Mononuclear cell (primary cell): ENCODE measurements around the gene HDAC6. TPM values are rescaled to one million over a fixed set of nuclear protein-coding genes. Genes with fewer than 3 reads are reported as not detected.
"Not testable (repeated sequence)": the region's sequence is repeated elsewhere in the genome, so short reads cannot be mapped to it uniquely, and the experiment has no call there.

Source experiments
- H3K27me3 ChIP-seq: 2 replicates; pipeline ENCODE4 v1.6.0; 2011; ENCODE audit warnings: low read length, control low read depth; ENCODE audit not compliant: insufficient read depth
- H3K4me1 ChIP-seq: 2 replicates; pipeline ENCODE4 v1.5.1; 2011; ENCODE audit warnings: mild to moderate bottlenecking, low read length, control low read depth; ENCODE audit not compliant: insufficient read depth
- H3K4me3 ChIP-seq: 2 replicates; pipeline ENCODE4 v1.5.1; 2011; ENCODE audit warnings: mild to moderate bottlenecking, low read length, moderate library complexity
- H3K9me3 ChIP-seq: 2 replicates; pipeline ENCODE4 v1.5.1; 2011; ENCODE audit warnings: low read depth, mild to moderate bottlenecking, control low read depth, low read length
- total RNA-seq: library from RNA; depleted of rRNA; stranded (reverse); fragments of >200 nt; gene quantifications from one replicate; pipeline ENCODE4 v1.2.3, GENCODE V29; 2012

HDAC6 gene
- total RNA-seq, 1 donor: 21.5 TPM

DNA sequence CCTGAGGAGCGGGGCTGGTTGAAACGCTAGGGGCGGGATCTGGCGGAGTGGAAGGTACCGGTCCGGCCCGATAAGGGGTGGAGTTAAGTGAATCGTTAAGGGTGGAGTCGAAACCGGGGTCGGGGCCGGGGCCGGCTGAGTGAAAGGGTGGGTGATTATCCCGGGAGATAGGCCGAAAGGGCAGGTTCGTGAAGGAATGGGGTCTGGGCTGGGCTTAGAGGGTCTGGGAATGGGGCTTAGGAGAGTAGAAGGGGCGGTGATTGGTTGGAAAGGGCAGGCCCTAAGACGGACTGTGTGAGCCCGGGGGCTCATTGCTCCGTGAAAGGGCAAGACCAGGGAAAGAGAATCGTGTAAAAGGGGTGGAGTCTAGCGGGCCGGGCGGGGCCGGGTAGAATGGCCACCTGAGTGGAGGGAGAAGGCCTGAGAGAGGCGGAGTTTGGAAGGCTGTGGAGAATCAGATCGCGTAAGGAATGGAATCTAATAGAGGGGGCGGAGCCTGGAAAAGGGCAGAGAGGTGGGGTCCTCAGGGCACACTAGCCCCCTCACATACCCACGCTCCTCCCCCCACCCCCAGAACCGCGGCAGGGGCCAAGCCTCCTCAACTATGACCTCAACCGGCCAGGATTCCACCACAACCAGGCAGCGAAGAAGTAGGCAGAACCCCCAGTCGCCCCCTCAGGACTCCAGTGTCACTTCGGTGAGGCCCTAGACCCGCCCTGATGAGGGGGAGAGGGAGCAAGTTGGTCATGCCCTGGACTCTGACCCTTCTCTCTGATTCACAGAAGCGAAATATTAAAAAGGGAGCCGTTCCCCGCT is 430 bp downstream of the HDAC6 start:
- Histone ChIP-seq H3K4me3 (peak overlapping the region; percentile 58), H3K4me1 (peaks cover 15% of the 10 kb centered on the region), H3K27me3 (no peaks in the 10 kb centered on the region), H3K9me3 (no peaks in the 10 kb centered on the region)

DNA sequence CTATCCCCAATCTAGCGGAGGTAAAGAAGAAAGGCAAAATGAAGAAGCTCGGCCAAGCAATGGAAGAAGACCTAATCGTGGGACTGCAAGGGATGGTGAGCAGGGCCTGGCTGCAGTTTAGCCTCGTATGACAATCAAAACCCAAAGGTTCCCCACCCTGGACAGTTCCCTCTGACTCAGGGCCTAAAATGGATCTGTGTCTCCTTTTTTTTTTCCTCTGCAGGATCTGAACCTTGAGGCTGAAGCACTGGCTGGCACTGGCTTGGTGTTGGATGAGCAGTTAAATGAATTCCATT is 986 bp downstream of the HDAC6 start:
- peaks cover 15% of the 10 kb centered on the region for H3K4me1 ChIP-seq
- H3K27me3 ChIP-seq: no peaks in the 10 kb centered on the region
- H3K9me3 ChIP-seq: no peaks in the 10 kb centered on the region
- H3K4me3 ChIP-seq: peak overlapping the region; percentile 58

DNA sequence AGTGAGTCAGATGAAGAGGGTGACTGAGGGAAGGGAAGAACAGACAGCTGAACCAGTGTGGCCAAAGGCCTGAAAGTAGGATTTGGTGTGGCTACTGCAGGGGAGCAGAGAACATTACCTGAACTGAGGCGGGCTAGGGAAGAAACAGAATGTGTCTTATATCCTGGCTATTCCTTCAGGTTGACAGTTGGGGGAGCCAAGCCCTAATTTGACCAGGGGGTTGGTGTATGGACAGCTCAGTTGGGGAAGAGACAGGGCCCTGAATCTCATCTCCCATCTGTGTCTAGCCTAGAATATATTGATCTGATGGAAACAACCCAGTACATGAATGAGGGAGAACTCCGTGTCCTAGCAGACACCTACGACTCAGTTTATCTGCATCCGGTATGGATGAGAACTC is 4.2 kb downstream of the HDAC6 start:
- no peaks in the 10 kb centered on the region for H3K9me3 ChIP-seq
- H3K4me3 ChIP-seq: no peak overlapping the region
- H3K27me3 ChIP-seq: no peaks in the 10 kb centered on the region
- H3K4me1 ChIP-seq: peaks cover 7% of the 10 kb centered on the region

DNA sequence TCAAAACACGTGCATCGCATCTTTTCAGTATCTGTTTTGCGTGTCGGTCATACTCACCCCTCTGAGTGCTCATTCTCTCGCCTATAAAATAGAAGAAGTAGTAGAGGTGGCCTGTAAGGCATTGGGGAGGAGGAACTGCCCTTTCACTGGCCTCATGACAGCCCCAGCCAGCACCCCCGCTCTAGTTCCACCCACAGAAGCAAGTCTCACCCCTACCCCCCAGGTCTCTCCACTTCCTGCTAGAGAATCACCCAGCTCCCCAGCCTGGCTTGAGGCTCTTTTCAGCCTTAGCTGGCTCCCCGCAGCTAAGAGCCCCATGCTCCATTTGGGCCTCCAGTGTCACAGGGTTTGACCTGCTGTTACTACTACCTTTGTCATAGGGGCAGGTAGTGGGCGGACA is 11.8 kb downstream of the HDAC6 start:
- H3K27me3 ChIP-seq: no peaks in the 10 kb centered on the region
- H3K4me1 ChIP-seq: no peaks in the 10 kb centered on the region
- no peak overlapping the region for H3K4me3 ChIP-seq
- H3K9me3 ChIP-seq: no peaks in the 10 kb centered on the region

DNA sequence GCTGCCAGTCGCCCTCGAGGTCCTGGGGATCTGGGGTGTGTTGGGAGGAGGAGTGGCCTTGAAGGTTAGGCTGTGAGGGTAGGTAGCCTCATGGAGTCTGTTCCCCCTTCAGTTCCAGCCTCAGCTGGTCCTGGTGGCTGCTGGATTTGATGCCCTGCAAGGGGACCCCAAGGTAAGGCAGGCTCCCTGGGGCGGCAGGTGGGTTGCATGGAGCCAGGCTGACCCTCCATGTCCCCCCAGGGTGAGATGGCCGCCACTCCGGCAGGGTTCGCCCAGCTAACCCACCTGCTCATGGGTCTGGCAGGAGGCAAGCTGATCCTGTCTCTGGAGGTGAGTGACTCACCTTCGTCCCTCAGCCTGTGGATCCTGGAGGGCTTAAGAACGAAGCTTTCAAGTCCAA is 12.9 kb downstream of the HDAC6 start:
- Histone ChIP-seq H3K4me1 (no peaks in the 10 kb centered on the region), H3K27me3 (no peaks in the 10 kb centered on the region), H3K4me3 (no peak overlapping the region)

DNA sequence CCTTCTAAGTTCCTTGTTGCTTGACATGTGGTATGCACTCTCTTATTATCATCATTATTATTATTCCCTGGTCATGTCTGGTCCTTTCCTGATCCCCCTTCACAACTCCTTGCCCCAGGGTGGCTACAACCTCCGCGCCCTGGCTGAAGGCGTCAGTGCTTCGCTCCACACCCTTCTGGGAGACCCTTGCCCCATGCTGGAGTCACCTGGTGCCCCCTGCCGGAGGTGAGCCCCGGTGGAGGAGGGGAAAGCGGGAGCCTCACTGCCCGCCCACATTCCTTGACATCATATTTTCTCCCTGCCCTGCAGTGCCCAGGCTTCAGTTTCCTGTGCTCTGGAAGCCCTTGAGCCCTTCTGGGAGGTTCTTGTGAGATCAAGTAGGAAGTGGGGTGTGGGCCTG is 13.4 kb downstream of the HDAC6 start:
- Histone ChIP-seq H3K9me3 (no peaks in the 10 kb centered on the region), H3K27me3 (no peaks in the 10 kb centered on the region), H3K4me3 (no peak overlapping the region), H3K4me1 (no peaks in the 10 kb centered on the region)

More for the DNA sequence above, 12.9 kb downstream of the HDAC6 start:
- no peaks in the 10 kb centered on the region for H3K9me3 ChIP-seq

DNA sequence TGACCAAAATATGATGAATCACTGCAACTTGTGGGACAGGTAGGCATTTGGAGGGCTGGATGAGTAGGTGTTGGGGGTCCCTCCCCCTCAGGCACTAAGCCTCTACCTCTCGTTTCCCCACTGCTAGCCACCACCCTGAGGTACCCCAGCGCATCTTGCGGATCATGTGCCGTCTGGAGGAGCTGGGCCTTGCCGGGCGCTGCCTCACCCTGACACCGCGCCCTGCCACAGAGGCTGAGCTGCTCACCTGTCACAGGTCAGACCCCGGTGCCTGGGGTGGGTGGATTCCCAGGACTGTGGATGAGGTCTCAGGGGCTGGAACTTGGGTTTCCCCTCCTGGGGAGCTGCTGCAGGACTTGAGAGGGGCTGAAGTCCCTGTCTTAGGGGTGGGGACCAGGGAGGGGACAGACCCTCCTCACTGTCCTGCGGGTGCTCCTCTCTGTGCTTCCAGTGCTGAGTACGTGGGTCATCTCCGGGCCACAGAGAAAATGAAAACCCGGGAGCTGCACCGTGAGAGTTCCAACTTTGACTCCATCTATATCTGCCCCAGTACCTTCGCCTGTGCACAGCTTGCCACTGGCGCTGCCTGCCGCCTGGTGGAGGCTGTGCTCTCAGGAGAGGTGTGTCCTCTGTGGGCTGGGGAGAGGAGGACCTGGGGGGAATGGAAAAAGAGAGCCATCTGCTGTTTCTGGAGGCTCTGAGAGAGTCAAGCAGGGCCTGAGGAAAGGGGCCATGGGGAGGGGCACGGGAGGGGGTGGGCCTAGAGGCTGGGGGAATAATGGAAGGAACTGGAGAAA is 14.3 kb downstream of the HDAC6 start:
- Histone ChIP-seq H3K4me3 (no peak overlapping the region), H3K9me3 (no peaks in the 10 kb centered on the region), H3K27me3 (no peaks in the 10 kb centered on the region), H3K4me1 (no peaks in the 10 kb centered on the region)

DNA sequence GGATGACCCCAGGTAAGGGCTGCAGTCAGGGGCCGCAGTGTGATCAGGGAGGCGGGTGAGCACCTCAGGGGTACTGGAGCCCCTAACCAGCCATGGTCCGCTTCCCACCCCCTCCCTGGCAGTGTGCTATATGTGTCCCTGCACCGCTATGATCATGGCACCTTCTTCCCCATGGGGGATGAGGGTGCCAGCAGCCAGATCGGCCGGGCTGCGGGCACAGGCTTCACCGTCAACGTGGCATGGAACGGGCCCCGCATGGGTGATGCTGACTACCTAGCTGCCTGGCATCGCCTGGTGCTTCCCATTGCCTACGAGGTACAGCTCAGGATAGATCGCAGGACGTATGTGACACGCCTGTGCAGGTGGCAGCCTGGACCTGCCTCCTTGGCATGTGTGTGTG is 16.2 kb downstream of the HDAC6 start:
- Histone ChIP-seq H3K4me3 (no peak overlapping the region), H3K27me3 (no peaks in the 10 kb centered on the region), H3K4me1 (no peaks in the 10 kb centered on the region), H3K9me3 (no peaks in the 10 kb centered on the region)

DNA sequence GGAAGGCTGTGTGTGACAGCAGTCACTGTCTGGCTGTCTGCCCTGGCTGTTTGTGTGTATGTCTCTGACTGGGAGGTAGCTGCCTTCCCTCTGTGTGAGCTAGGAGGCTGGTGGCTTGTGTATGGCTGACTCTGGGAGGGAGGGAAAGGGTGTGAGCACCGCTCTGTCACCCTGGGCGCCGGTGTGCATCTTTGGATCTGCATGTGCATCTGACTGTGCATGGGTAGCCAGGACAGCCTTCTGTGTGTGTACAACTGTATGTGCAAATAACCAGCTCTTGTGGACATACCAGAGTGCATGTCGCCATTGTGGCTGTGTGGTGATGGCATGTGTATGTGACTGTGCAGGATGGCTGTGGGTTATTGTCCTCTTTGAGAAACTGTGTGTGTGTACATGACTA is 17.0 kb downstream of the HDAC6 start:
- no peak overlapping the region for H3K4me3 ChIP-seq
- H3K9me3 ChIP-seq: no peaks in the 10 kb centered on the region
- no peaks in the 10 kb centered on the region for H3K27me3 ChIP-seq
- no peaks in the 10 kb centered on the region for H3K4me1 ChIP-seq

DNA sequence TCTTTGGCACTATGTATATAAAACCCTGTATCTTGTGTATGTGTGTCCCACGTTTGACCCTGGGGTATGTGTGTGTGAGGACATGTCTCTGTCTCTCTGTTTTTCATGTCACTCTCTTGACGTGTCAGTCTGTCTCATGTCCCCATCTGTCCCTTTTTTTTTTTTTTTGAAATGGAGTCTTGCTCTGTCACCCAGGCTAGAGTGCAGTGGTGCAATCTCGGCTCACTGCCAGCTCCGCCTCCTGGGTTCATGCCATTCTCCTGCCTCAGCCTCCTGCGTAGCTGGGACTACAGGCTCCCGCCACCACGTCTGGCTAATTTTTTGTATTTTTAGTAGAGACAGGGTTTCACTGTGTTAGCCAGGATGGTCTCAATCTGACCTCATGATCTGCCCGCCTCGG is 17.5 kb downstream of the HDAC6 start:
- not testable (repeated sequence) for H3K27me3 ChIP-seq, H3K9me3 ChIP-seq, H3K4me1 ChIP-seq, H3K4me3 ChIP-seq

DNA sequence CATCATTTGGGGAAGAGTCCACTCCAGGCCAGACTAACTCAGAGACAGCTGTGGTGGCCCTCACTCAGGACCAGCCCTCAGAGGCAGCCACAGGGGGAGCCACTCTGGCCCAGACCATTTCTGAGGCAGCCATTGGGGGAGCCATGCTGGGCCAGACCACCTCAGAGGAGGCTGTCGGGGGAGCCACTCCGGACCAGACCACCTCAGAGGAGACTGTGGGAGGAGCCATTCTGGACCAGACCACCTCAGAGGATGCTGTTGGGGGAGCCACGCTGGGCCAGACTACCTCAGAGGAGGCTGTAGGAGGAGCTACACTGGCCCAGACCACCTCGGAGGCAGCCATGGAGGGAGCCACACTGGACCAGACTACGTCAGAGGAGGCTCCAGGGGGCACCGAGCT is 21.2 kb downstream of the HDAC6 start:
- Histone ChIP-seq H3K9me3 (no peaks in the 10 kb centered on the region), H3K4me3 (no peak overlapping the region), H3K4me1 (no peaks in the 10 kb centered on the region), H3K27me3 (peaks cover 3% of the 10 kb centered on the region)

DNA sequence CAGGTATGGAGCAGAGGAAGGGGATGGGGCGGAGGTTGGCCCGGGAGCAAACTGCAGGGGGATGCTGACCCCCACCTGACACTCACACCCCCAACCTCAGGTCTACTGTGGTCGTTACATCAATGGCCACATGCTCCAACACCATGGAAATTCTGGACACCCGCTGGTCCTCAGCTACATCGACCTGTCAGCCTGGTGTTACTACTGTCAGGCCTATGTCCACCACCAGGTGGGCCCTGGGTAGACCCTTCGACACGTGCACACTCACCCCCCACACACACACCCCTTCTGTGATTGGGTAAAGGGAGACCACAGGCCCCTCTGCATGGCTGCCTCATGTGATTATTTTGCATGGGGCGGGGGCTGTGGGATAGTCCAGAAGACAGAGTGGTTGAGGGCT is 22.2 kb downstream of the HDAC6 start:
- H3K4me3 ChIP-seq: no peak overlapping the region
- H3K9me3 ChIP-seq: no peaks in the 10 kb centered on the region
- H3K4me1 ChIP-seq: no peaks in the 10 kb centered on the region
- H3K27me3 ChIP-seq: peaks cover 3% of the 10 kb centered on the region

DNA sequence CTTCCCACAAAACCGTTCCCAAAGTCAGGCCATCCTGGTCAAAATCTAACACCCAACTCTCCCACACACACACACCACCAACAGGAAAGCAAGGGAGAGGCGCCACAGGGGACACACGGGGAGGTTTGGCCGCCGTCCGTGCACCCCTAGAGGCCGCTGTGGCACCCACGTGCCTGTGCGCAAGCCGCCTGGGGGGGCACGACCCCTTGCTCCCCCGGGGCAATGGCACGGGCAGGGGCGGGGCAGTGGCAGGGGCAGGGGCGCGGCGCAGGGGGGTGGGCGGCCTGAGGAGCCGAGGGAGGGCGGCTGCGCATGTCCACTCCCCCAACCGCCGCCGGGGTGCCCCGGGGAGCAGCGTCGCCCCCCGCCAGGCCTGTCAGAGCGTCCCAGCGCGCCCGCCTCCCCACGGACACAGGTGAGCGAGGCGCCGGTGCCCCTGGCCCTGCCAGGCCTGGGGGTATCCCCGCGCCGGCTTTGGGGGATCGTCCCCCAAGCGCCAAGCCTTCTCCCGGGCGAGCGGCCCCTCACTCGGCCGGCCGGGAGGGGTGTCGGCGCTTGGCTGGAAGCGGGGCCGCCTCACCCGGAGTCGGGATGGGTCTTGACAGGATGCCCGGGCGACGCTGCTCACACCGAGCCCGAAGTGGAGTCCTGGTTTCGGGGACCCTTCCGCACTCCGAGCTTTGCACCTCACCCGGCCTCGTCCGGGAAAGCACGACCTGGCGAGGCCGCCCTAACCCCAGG is 24.4 kb downstream of the HDAC6 start, which contains the start of gene ERAS:
Gene ERAS, plus strand, starts transcription at position 379 of the 741 bp plus-strand sequence. CDS start 2,611 bp downstream, outside the sequence.
- Histone ChIP-seq H3K27me3 (peaks cover 3% of the 10 kb centered on the region), H3K4me1 (no peaks in the 10 kb centered on the region), H3K9me3 (no peaks in the 10 kb centered on the region), H3K4me3 (no peak within 1 kb of the TSS)

DNA sequence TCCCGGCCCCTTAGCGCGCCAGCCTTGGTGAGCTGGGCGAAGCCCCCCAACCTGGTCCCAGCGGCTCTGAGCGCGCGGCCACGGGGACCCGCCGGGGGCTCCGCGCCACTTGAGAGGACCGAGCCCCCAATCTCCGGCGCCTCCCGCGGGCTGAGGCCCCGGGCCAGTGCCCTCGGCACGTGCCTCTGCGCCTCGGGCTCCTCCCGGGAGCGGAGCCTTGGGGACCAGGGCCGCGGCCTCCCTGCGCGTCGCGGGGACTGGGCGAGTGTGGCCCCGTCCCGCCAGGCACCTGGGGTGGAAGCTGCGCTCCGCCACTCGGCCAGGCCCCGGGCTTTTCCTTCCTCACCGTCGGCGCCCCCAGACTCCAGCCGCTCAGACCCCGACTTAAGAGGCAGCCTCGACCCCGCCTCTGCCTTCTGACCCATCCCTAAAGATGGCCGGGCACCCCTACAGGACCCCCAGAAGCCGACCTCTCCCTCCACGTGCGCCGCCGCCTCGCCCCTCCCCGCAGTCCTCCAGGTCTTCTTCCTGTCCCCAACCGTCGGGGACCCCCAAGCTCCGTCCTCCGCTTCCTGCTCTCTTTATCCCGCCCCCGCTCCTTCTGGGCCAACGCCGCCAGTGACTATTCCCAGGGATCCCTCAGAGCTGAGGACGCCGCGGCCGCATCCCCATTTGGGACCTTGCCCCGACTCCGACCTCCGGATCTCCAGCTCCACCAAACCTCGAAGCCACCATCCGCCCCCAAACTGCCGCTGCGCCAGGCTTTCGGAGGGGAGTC is 25.2 kb downstream of the HDAC6 start:
- H3K27me3 ChIP-seq: peaks cover 5% of the 10 kb centered on the region
- H3K4me3 ChIP-seq: no peak overlapping the region
- no peaks in the 10 kb centered on the region for H3K4me1 ChIP-seq
- no peaks in the 10 kb centered on the region for H3K9me3 ChIP-seq

DNA sequence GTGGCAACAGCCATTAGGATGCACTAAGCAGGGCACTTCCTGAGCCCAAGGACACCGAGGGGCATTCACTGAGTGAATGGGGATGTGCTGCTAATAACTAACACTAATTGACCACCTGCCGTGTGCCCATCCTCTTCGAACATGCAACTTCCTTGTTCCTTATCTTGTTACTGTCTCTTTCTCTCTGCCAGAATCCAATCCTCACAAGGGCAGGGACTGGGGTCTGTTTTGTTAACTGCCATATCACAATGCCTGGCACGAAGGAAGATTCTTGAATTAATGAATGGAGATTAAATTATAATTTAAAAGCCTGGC is 25.7 kb downstream of the HDAC6 start:
- no peaks in the 10 kb centered on the region for H3K9me3 ChIP-seq
- H3K27me3 ChIP-seq: peaks cover 5% of the 10 kb centered on the region
- H3K4me1 ChIP-seq: no peaks in the 10 kb centered on the region
- no peak overlapping the region for H3K4me3 ChIP-seq
